H1 (cell line): ENCODE results near the gene ABCB10. TPM values are rescaled to one million over a fixed set of nuclear protein-coding genes. Genes with fewer than 3 reads are reported as not detected.

Source experiments
- CTCF ChIA-PET: fragments of 300-600 bp; sonication (Branson Sonifier 250); formaldehyde crosslinking; loops from one replicate; lab custom pipeline; 2021; ENCODE audit not compliant: partially characterized antibody; lab: Charles Lee
- POLR2A ChIA-PET: fragments of 300-600 bp; sonication (Branson Sonifier 250); formaldehyde crosslinking; loops from one replicate; lab custom pipeline; 2021; ENCODE audit warnings: inconsistent platforms; ENCODE audit not compliant: partially characterized antibody; lab: Charles Lee
- DNase-seq, 2 experiments: peaks; one replicate each; pipeline versions ENCODE4 v3.0.0 to v3.0.0-alpha.2; 2010 to 2022; ENCODE audit warnings: low spot score in 2 of 2, low read depth in 1 of 2, mixed read lengths in 1 of 2
- FAIRE-seq: peaks from 2 replicates; lab custom pipeline; 2011; peaks lifted over from hg19 to GRCh38; lab: Jason Lieb, UNC
- H2AFZ ChIP-seq: 2 replicates; pipeline ENCODE4 v1.8.1; 2012; ENCODE audit warnings: low read length, inconsistent platforms
- H2AK5ac ChIP-seq: 2 replicates; pipeline ENCODE4 v1.6.1; 2013; ENCODE audit warnings: low read depth, low read length
- H2BK120ac ChIP-seq: replicated peaks from 2 replicates; pipeline ENCODE3; 2013; ENCODE audit warnings: low read depth, low read length, inconsistent platforms
- H2BK12ac ChIP-seq: 2 replicates; pipeline ENCODE4 v1.6.1; 2013; ENCODE audit warnings: low read depth, low read length
- H2BK15ac ChIP-seq: 2 replicates; pipeline ENCODE4 v1.6.1; 2013; ENCODE audit warnings: low read length
- H2BK20ac ChIP-seq: 2 replicates; pipeline ENCODE4 v1.6.1; 2013; ENCODE audit warnings: low read length
- H2BK5ac ChIP-seq: 2 replicates; pipeline ENCODE4 v1.6.1; 2013; ENCODE audit warnings: low read depth, low read length
- H3K14ac ChIP-seq: 2 replicates; pipeline ENCODE4 v1.6.1; 2013; ENCODE audit warnings: inconsistent platforms; ENCODE audit not compliant: insufficient read length
- H3K18ac ChIP-seq: 2 replicates; pipeline ENCODE4 v1.6.1; 2013; ENCODE audit warnings: low read length; ENCODE audit errors: extremely low read depth
- H3K23ac ChIP-seq: 2 replicates; pipeline ENCODE4 v1.6.1; 2013; ENCODE audit warnings: inconsistent platforms; ENCODE audit not compliant: insufficient read length
- H3K23me2 ChIP-seq: 2 replicates; pipeline ENCODE4 v1.6.1; 2013; ENCODE audit warnings: low read depth, low read length
- H3K27ac ChIP-seq: 2 replicates; pipeline ENCODE4 v1.6.1; 2011; ENCODE audit warnings: low read depth, low read length, inconsistent platforms
- H3K27me3 ChIP-seq, 4 experiments: replicated peaks in 1 of 4; 1 replicate in 1 of 4; 2 replicates in 3 of 4; pipeline versions ENCODE4 v1.6.1 to v1.8.1; 2011 to 2013; ENCODE audit warnings: low read length in 3 of 4, mild to moderate bottlenecking in 3 of 4, inconsistent platforms in 2 of 4, mixed read lengths in 2 of 4, moderate library complexity in 1 of 4; ENCODE audit not compliant: control insufficient read depth in 3 of 4, insufficient read depth in 3 of 4; ENCODE audit errors: extremely low read depth in 1 of 4
- H3K36me3 ChIP-seq, 4 experiments: 2 replicates each; pipeline versions ENCODE4 v1.6.1 to v1.8.1; 2011 to 2013; ENCODE audit warnings: mild to moderate bottlenecking in 4 of 4, low read length in 3 of 4, moderate library complexity in 2 of 4, control low read depth in 1 of 4, inconsistent platforms in 1 of 4; ENCODE audit not compliant: insufficient read depth in 4 of 4, control insufficient read depth in 2 of 4
- H3K4ac ChIP-seq: replicated peaks from 2 replicates; pipeline ENCODE3; 2013; ENCODE audit warnings: low read length, low read depth, mixed read lengths, inconsistent platforms; ENCODE audit not compliant: insufficient read length
- H3K4me1 ChIP-seq, 4 experiments: replicated peaks in 1 of 4; 1 replicate in 1 of 4; 2 replicates in 3 of 4; pipeline versions ENCODE4 v1.6.1 to v1.8.1; 2011 to 2013; ENCODE audit warnings: low read length in 3 of 4, inconsistent platforms in 2 of 4, mixed read lengths in 1 of 4; ENCODE audit not compliant: insufficient read depth in 4 of 4, control insufficient read depth in 3 of 4
- H3K4me2 ChIP-seq, 2 experiments: 2 replicates each; pipeline versions ENCODE4 v1.6.1 to v1.8.1; 2011 to 2013; ENCODE audit warnings: low read depth in 2 of 2, low read length in 2 of 2, control low read depth in 1 of 2, inconsistent platforms in 1 of 2, mild to moderate bottlenecking in 1 of 2; ENCODE audit not compliant: insufficient read depth in 1 of 2
- H3K4me3 ChIP-seq, 4 experiments: fragments of 200-600, 300-600 bp in 1 of 4; sonication (generic), shearing (Covaris generic), sonication (Bioruptor Twin) in 1 of 4; 2 replicates each; pipeline versions ENCODE4 v1.5.1 to v1.8.1; 2011 to 2016; ENCODE audit warnings: low read length in 4 of 4, low read depth in 3 of 4, control low read depth in 2 of 4, inconsistent platforms in 2 of 4, mild to moderate bottlenecking in 2 of 4, mixed read lengths in 1 of 4, moderate library complexity in 1 of 4; ENCODE audit not compliant: insufficient read depth in 2 of 4; ENCODE audit errors: extremely low read depth in 1 of 4
- H3K56ac ChIP-seq: replicated peaks from 2 replicates; pipeline ENCODE3; 2013; ENCODE audit warnings: low read depth, mild to moderate bottlenecking, mixed read lengths, low read length, inconsistent platforms; ENCODE audit not compliant: insufficient read length
- H3K79me1 ChIP-seq: 2 replicates; pipeline ENCODE4 v1.6.1; 2013; ENCODE audit warnings: low read depth, low read length, control low read depth
- H3K79me2 ChIP-seq, 2 experiments: 2 replicates each; pipeline versions ENCODE4 v1.6.1 to v1.8.1; 2012 to 2013; ENCODE audit warnings: low read length in 2 of 2, mild to moderate bottlenecking in 2 of 2, inconsistent platforms in 1 of 2; ENCODE audit not compliant: insufficient read depth in 2 of 2, control insufficient read depth in 1 of 2
- H3K9ac ChIP-seq, 4 experiments: replicated peaks in 1 of 4; 1 replicate in 1 of 4; 2 replicates in 3 of 4; pipeline versions ENCODE4 v1.6.1 to v1.8.1; 2011 to 2013; ENCODE audit warnings: low read depth in 3 of 4, low read length in 3 of 4, control low read depth in 2 of 4, mild to moderate bottlenecking in 2 of 4, moderate library complexity in 2 of 4, inconsistent platforms in 1 of 4; ENCODE audit errors: extremely low read depth in 1 of 4
- H3K9me3 ChIP-seq, 2 experiments: 2 replicates each; pipeline versions ENCODE4 v1.6.1 to v1.8.1; 2012 to 2013; ENCODE audit warnings: mild to moderate bottlenecking in 2 of 2, moderate library complexity in 2 of 2, control low read depth in 1 of 2, inconsistent platforms in 1 of 2, low read depth in 1 of 2, low read length in 1 of 2, mixed read lengths in 1 of 2; ENCODE audit not compliant: insufficient read depth in 2 of 2
- H4K20me1 ChIP-seq, 2 experiments: replicated peaks in 1 of 2; 2 replicates each; pipeline versions ENCODE3 to v1.8.1; 2011 to 2013; ENCODE audit warnings: inconsistent platforms in 2 of 2, low read length in 2 of 2, mild to moderate bottlenecking in 1 of 2; ENCODE audit not compliant: insufficient read depth in 2 of 2, control insufficient read depth in 1 of 2
- H4K5ac ChIP-seq: 2 replicates; pipeline ENCODE4 v1.6.1; 2013; ENCODE audit warnings: low read length, low read depth, mixed read lengths, inconsistent platforms; ENCODE audit not compliant: insufficient read length
- H4K8ac ChIP-seq: 2 replicates; pipeline ENCODE4 v1.8.0; 2013; ENCODE audit warnings: mild to moderate bottlenecking, moderate library complexity, low read length, inconsistent platforms; ENCODE audit not compliant: insufficient read depth; ENCODE audit errors: extremely low read depth
- H4K91ac ChIP-seq: replicated peaks from 2 replicates; pipeline ENCODE3; 2013; ENCODE audit warnings: low read length, mixed read lengths, inconsistent platforms; ENCODE audit not compliant: insufficient read length
- CTBP2 ChIP-seq: IDR thresholded peaks from 2 replicates; pipeline ENCODE4 v1.7.0; 2011; ENCODE audit warnings: borderline replicate concordance, mild to moderate bottlenecking, moderate library complexity, mixed read lengths, low read length; ENCODE audit not compliant: insufficient read depth, insufficient read length
- FOSL1 ChIP-seq: IDR thresholded peaks from 2 replicates; pipeline ENCODE4 v1.6.1; 2011; ENCODE audit warnings: mild to moderate bottlenecking, low read depth, low read length, moderate library complexity; ENCODE audit not compliant: insufficient read depth
- HDAC6 ChIP-seq: IDR thresholded peaks from one replicate; pipeline ENCODE4 v1.7.1; 2012; ENCODE audit warnings: low read depth, mild to moderate bottlenecking, inconsistent platforms, low read length, moderate library complexity
- SP4 ChIP-seq: IDR thresholded peaks from 2 replicates; pipeline ENCODE4 v1.6.1; 2012; ENCODE audit warnings: low read length, inconsistent platforms
- WGBS, 2 experiments: shearing (Covaris generic) in 1 of 2; methylation state at CpG; one replicate each; pipeline versions ENCODE4 v1.1.6 to v1.1.7; 2013 to 2015; ENCODE audit warnings: low lambda C conversion rate in 2 of 2, mixed read lengths in 2 of 2, inconsistent platforms in 1 of 2, low coverage in 1 of 2, missing lambda C conversion rate in 1 of 2; ENCODE audit not compliant: insufficient replicate concordance in 2 of 2, insufficient coverage in 1 of 2, insufficient read length in 1 of 2; ENCODE audit errors: extremely low coverage in 1 of 2, missing lambda C conversion rate in 1 of 2; 5-methylcytosine and 5-hydroxymethylcytosine counted together
- polyA plus RNA-seq, 7 experiments: library from polyadenylated mRNA; depleted of rRNA in 3 of 7; stranded (reverse) in 5 of 7; unstranded in 2 of 7; fragments of >200 nt in 5 of 7; fragments of 200-250 nt in 2 of 7; gene quantifications; 1 replicate in 5 of 7; 2 replicates in 1 of 7; 4 replicates in 1 of 7; pipeline versions ENCODE4 v1.2.1 to v1.2.3, GENCODE V29; 2011 to 2013; ENCODE audit warnings: missing spikeins in 2 of 7, mixed read lengths in 2 of 7
- total RNA-seq: library from RNA; stranded (reverse); fragmentation: NEBNext Ultra II Directional; extraction: Animal tissue kit (Norgen Biotek cat#: 25700); gene quantifications from 2 replicates; pipeline ENCODE4 v1.2.1, GENCODE V29; 2021
- TF ChIP-seq, protein P1 (sequence below): IDR thresholded peaks from 2 replicates; pipeline ENCODE4 v1.6.1; 2012; ENCODE audit warnings: inconsistent platforms
- TF ChIP-seq, protein P2 (sequence below): IDR thresholded peaks from 2 replicates; pipeline ENCODE4 v1.6.1; 2012; ENCODE audit warnings: low read length, inconsistent platforms
- TF ChIP-seq, protein P3 (sequence below), 3 experiments: IDR thresholded peaks; 1 replicate in 2 of 3; 2 replicates in 1 of 3; pipeline versions ENCODE4 v1.5.1 to v1.6.1; 2011; ENCODE audit warnings: low read length in 3 of 3, mild to moderate bottlenecking in 3 of 3, inconsistent platforms in 2 of 3, low read depth in 1 of 3, moderate library complexity in 1 of 3; ENCODE audit not compliant: insufficient read depth in 1 of 3; ENCODE audit errors: control extremely low read depth in 1 of 3

Gene ABCB10
- total and polyA plus RNA-seq, 2 of the 8 experiments (the other 6 are each of a cell fraction or from before 2014, with no cell fraction given) = 3.6 to 11.9 TPM

- peaks cover 0 to 7% (median 0%) of the 10 kb centered on the region in 4 experiments; a peak in 2 of 8 replicates for H3K36me3 ChIP-seq
- H2BK20ac ChIP-seq = no peak overlapping the region
- WGBS, 2 experiments = 48% methylated on average over 8 of the region's 8 CpGs; no CpG with 5 or more reads in 1 of the 2 experiments
- no peak overlapping the region for H3K56ac ChIP-seq
- H2BK120ac ChIP-seq = no peak overlapping the region
- no peak overlapping the region for H3K4me3 ChIP-seq
- POLR2A ChIA-PET = interaction anchor here (0.6 kb wide), 1 partner anchor 774 kb away, joined by 3 read pairs; no protein-coding TSS in a partner anchor
- H4K8ac ChIP-seq = no peak overlapping the region
- no peak overlapping the region for H3K18ac ChIP-seq
- H2BK12ac ChIP-seq = no peak overlapping the region
- peak in 1 of 2 experiments; percentile 57 for DNase-seq
- no peaks in the 10 kb centered on the region for H3K9me3 ChIP-seq
- H3K14ac ChIP-seq = no peak overlapping the region
- H3K4me2 ChIP-seq = no peak overlapping the region
- H2BK5ac ChIP-seq = no peak overlapping the region
- H3K23ac ChIP-seq = no peak overlapping the region
- CTCF ChIA-PET = interaction anchor here (0.6 to 2.6 kb wide), 14 partner anchors 8 to 764 kb away, joined by 3 to 12 read pairs (median 4); no protein-coding TSS in a partner anchor
- no peaks in the 10 kb centered on the region for H3K79me1 ChIP-seq
- H4K91ac ChIP-seq = no peak overlapping the region
- H4K5ac ChIP-seq = no peak overlapping the region
- H3K4ac ChIP-seq = no peak overlapping the region
- H3K27ac ChIP-seq = no peak overlapping the region
- no peak overlapping the region for H2AK5ac ChIP-seq
- H2AFZ ChIP-seq = no peak overlapping the region
- H2BK15ac ChIP-seq = no peak overlapping the region
- H3K79me2 ChIP-seq = no peaks in the 10 kb centered on the region
- H3K9ac ChIP-seq = no peak overlapping the region
- H3K23me2 ChIP-seq = no peaks in the 10 kb centered on the region
- FAIRE-seq = peak; percentile 81
- no peaks in the 10 kb centered on the region for H3K4me1 ChIP-seq
- H3K27me3 ChIP-seq = no peaks in the 10 kb centered on the region
- H4K20me1 ChIP-seq = no peaks in the 10 kb centered on the region
- TF ChIP-seq, protein P1, sequence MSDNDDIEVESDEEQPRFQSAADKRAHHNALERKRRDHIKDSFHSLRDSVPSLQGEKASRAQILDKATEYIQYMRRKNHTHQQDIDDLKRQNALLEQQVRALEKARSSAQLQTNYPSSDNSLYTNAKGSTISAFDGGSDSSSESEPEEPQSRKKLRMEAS = no peak
- TF ChIP-seq SP4 (no peak), CTBP2 (no peak), FOSL1 (no peak), HDAC6 (no peak)
- TF ChIP-seq, protein P2, sequence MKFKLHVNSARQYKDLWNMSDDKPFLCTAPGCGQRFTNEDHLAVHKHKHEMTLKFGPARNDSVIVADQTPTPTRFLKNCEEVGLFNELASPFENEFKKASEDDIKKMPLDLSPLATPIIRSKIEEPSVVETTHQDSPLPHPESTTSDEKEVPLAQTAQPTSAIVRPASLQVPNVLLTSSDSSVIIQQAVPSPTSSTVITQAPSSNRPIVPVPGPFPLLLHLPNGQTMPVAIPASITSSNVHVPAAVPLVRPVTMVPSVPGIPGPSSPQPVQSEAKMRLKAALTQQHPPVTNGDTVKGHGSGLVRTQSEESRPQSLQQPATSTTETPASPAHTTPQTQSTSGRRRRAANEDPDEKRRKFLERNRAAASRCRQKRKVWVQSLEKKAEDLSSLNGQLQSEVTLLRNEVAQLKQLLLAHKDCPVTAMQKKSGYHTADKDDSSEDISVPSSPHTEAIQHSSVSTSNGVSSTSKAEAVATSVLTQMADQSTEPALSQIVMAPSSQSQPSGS = no peak
- TF ChIP-seq, protein P3, sequence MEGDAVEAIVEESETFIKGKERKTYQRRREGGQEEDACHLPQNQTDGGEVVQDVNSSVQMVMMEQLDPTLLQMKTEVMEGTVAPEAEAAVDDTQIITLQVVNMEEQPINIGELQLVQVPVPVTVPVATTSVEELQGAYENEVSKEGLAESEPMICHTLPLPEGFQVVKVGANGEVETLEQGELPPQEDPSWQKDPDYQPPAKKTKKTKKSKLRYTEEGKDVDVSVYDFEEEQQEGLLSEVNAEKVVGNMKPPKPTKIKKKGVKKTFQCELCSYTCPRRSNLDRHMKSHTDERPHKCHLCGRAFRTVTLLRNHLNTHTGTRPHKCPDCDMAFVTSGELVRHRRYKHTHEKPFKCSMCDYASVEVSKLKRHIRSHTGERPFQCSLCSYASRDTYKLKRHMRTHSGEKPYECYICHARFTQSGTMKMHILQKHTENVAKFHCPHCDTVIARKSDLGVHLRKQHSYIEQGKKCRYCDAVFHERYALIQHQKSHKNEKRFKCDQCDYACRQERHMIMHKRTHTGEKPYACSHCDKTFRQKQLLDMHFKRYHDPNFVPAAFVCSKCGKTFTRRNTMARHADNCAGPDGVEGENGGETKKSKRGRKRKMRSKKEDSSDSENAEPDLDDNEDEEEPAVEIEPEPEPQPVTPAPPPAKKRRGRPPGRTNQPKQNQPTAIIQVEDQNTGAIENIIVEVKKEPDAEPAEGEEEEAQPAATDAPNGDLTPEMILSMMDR (IDR thresholded peaks at IDR 0.05; ENCODE audit: control extremely low read depth in 1 of 3, insufficient read depth in 1 of 3, low read depth in 1 of 3, low read length in 3 of 3) = peak; percentile 57 to 82 (median 70)
Observed at GRCh38 chr1:229514578-229515275, 43.8 kb downstream of the ABCB10 start.
